ENCODE data around the gene LMNA. TPM values are rescaled to one million over a fixed set of nuclear protein-coding genes. Genes with fewer than 3 reads are reported as not detected.

The LMNA gene
- total and polyA plus RNA-seq, 3 donors from 2014 or later = 162 to 219 (median 189) TPM

DNA sequence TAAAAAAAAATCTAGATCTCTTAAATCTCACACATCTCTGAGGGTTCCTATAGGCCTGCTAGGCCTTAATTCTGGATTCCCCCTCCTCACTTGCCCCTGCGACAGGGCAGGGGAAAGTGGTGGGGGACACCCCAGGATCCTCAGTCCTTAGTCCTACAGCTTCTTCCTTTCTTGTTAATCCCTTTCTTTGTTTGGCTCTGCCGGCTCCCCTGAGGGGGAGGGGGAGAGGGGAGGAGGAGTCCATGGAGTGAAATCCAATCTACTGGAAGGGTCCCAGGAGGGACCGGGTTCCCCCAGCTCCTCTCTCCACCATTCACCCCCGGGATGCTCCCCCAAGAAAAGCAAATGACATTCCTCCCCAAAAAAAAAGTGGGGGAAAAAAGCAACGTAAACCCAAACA, 40.8 kb upstream of the LMNA start:
- DNase-seq = no peak
- no peaks in the 10 kb centered on the region for H3K36me3 ChIP-seq (ENCODE audit: low read depth, missing control alignments)
- 59 to 62% methylated on average over 5 of the region's 5 CpGs for WGBS, 2 donors
- H3K27ac ChIP-seq = no peak overlapping the region
- H3K27me3 ChIP-seq = no peaks in the 10 kb centered on the region
- intact Hi-C loops (cut with DNase I; ENCODE audit: low total_unique reads) = no loop called here
- no peaks in the 10 kb centered on the region for H3K4me1 ChIP-seq
- TF ChIP-seq POLR2A (IDR thresholded peaks at IDR 0.05) (no peak), CTCF (IDR thresholded peaks at IDR 0.05) (no peak)
- no peak overlapping the region for H3K4me3 ChIP-seq
- H3K9me3 ChIP-seq = no peaks in the 10 kb centered on the region

- TF ChIP-seq CTCF (IDR thresholded peaks at IDR 0.05) (no peak), POLR2A (IDR thresholded peaks at IDR 0.05) (no peak)
- Histone ChIP-seq H3K9me3 (no peaks in the 10 kb centered on the region), H3K27me3 (no peaks in the 10 kb centered on the region), H3K4me1 (no peaks in the 10 kb centered on the region), H3K27ac (no peak overlapping the region), H3K36me3 (ENCODE audit: low read depth, missing control alignments) (no peaks in the 10 kb centered on the region), H3K4me3 (no peak overlapping the region)
- 73 to 80% methylated on average over 8 of the region's 8 CpGs for WGBS, 2 donors
- intact Hi-C loops (cut with DNase I; ENCODE audit: low total_unique reads) = no loop called here
- no peak for DNase-seq
These were observed 39.9 kb upstream of the LMNA start for GRCh38 chr1:156074661-156075060.

DNA sequence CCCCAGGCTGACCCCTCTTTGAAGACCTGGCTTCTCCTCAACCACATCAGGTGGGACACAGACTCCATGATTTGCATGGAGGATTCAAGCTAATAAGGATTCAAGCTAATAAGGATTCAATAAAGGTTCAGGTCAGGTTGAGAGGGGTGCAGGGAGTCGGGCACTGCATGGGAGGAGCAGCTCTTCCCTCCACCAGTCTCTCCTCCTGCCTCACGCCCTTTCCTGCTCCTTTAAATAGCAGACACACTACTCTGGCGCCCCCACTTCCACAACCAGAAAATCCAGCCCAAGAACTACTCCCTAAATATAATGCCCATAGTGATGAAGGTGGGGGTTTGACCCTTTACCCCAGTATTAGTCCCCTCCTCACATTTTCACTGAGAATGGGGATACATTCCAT, 39.3 kb upstream of the LMNA start:
- Histone ChIP-seq H3K36me3 (ENCODE audit: low read depth, missing control alignments) (no peaks in the 10 kb centered on the region), H3K27me3 (no peaks in the 10 kb centered on the region), H3K9me3 (no peaks in the 10 kb centered on the region), H3K4me1 (no peaks in the 10 kb centered on the region), H3K4me3 (no peak overlapping the region), H3K27ac (no peak overlapping the region)
- intact Hi-C loops (cut with DNase I; ENCODE audit: low total_unique reads) = no loop called here
- TF ChIP-seq CTCF (IDR thresholded peaks at IDR 0.05) (no peak), POLR2A (IDR thresholded peaks at IDR 0.05) (no peak)
- WGBS, 2 donors = 54 to 71% methylated on average over 3 of the region's 3 CpGs
- no peak for DNase-seq

GRCh38 chr1:156075775-156076204, 38.7 kb upstream of the LMNA start:
- TF ChIP-seq POLR2A (IDR thresholded peaks at IDR 0.05) (no peak), CTCF (IDR thresholded peaks at IDR 0.05) (no peak)
- WGBS, 2 donors = 47 to 51% methylated on average over 4 of the region's 4 CpGs
- H3K27me3 ChIP-seq = no peaks in the 10 kb centered on the region
- no peaks in the 10 kb centered on the region for H3K36me3 ChIP-seq (ENCODE audit: low read depth, missing control alignments)
- no peaks in the 10 kb centered on the region for H3K4me1 ChIP-seq
- intact Hi-C loops (cut with DNase I; ENCODE audit: low total_unique reads) = no loop called here
- no peak overlapping the region for H3K27ac ChIP-seq
- DNase-seq = no peak
- H3K9me3 ChIP-seq = no peaks in the 10 kb centered on the region
- H3K4me3 ChIP-seq = no peak overlapping the region

DNA sequence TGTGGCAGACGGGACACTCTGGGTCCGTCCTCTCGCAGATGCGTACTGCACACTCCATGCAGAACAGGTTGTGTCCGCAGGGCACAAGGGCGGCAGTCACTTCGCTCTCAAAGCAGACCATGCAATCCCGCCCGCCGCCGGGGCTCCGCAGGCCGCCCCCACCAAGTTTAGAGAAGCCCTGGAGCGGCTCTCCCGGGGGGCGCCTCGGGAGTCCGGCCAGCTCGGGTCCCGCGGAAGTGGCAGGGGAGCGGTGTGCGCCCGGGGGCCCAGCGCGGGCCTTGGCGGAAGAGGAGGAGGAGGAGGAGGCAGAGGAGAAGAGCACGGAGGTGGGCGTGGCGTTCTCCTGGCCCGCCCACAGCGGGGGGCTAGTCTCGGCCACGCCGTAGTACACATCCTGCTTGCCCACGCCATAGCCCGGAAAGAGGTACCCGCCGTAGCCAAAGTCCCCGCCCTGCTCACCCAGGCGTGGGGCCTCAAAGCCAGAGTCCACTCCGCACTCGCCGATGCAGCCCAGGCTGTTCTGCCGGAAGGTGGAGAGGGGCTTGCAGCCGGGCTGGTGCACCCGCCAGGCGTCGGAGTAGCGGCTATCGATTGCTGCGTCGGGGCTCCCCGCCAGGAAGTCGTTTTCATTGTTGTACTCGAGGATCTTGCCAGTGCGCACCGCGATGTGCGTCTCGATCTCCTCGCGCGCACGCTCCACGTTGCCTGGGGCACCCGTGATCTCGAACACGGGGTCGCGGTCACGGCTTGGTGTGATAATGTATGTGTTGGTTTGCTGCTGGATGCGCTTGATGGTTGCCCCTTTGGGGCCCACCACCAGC, 37.7 kb upstream of the LMNA start:
- Histone ChIP-seq H3K4me3 (peak overlapping the region; percentile 38 to 63), H3K4me1 (peaks cover 6% of the 10 kb centered on the region), H3K9me3 (no peaks in the 10 kb centered on the region), H3K36me3 (ENCODE audit: low read depth, missing control alignments) (no peaks in the 10 kb centered on the region), H3K27ac (peak overlapping the region in 1 of 2 donors; percentile 45), H3K27me3 (no peaks in the 10 kb centered on the region)
- WGBS, 2 donors = 48 to 65% methylated on average over 14 to 73 of the region's 73 CpGs
- TF ChIP-seq POLR2A (IDR thresholded peaks at IDR 0.05) (no peak), CTCF (IDR thresholded peaks at IDR 0.05) (no peak)
- DNase-seq = peak; percentile 54
- intact Hi-C loops (cut with DNase I; ENCODE audit: low total_unique reads) = no loop called here
